Ishikawa (cell line): ENCODE results near the gene FAM120B.

Experiments used
- CEBPB ChIP-seq: IDR thresholded peaks from 2 replicates; pipeline ENCODE4 v1.6.1; 2012
- CREB1 ChIP-seq: IDR thresholded peaks from 2 replicates; pipeline ENCODE4 v1.6.1; 2012; ENCODE audit warnings: low read depth
- EGR1 ChIP-seq: IDR thresholded peaks from 2 replicates; pipeline ENCODE4 v1.6.1; 2012
- EP300 ChIP-seq: IDR thresholded peaks from 2 replicates; pipeline ENCODE4 v1.6.1; 2012; ENCODE audit warnings: borderline replicate concordance
- FOXM1 ChIP-seq: IDR thresholded peaks from 2 replicates; pipeline ENCODE4 v1.6.1; 2012; ENCODE audit warnings: low read depth, borderline replicate concordance
- MAX ChIP-seq: IDR thresholded peaks from 2 replicates; pipeline ENCODE4 v1.6.1; 2012
- NFIC ChIP-seq: IDR thresholded peaks from 2 replicates; pipeline ENCODE4 v1.6.1; 2012
- RAD21 ChIP-seq: IDR thresholded peaks from 2 replicates; pipeline ENCODE4 v1.6.1; 2012; ENCODE audit warnings: low read depth
- REST ChIP-seq: IDR thresholded peaks from 2 replicates; pipeline ENCODE4 v1.6.1; 2012; ENCODE audit warnings: low read depth, mild to moderate bottlenecking
- TAF1 ChIP-seq: IDR thresholded peaks from 2 replicates; pipeline ENCODE4 v1.6.1; 2012; ENCODE audit warnings: low read depth, mild to moderate bottlenecking
- TCF12 ChIP-seq: IDR thresholded peaks from 2 replicates; pipeline ENCODE4 v1.6.1; 2012; ENCODE audit warnings: low read depth
- TEAD4 ChIP-seq: IDR thresholded peaks from 2 replicates; pipeline ENCODE4 v1.6.1; 2012
- USF1 ChIP-seq: IDR thresholded peaks from 2 replicates; pipeline ENCODE4 v1.6.1; 2012
- YY1 ChIP-seq: IDR thresholded peaks from 2 replicates; pipeline ENCODE4 v1.6.1; 2012; ENCODE audit warnings: low read depth
- ZBTB7A ChIP-seq: IDR thresholded peaks from 2 replicates; pipeline ENCODE4 v1.6.1; 2012; ENCODE audit warnings: low read depth

FAM120B gene

DNA sequence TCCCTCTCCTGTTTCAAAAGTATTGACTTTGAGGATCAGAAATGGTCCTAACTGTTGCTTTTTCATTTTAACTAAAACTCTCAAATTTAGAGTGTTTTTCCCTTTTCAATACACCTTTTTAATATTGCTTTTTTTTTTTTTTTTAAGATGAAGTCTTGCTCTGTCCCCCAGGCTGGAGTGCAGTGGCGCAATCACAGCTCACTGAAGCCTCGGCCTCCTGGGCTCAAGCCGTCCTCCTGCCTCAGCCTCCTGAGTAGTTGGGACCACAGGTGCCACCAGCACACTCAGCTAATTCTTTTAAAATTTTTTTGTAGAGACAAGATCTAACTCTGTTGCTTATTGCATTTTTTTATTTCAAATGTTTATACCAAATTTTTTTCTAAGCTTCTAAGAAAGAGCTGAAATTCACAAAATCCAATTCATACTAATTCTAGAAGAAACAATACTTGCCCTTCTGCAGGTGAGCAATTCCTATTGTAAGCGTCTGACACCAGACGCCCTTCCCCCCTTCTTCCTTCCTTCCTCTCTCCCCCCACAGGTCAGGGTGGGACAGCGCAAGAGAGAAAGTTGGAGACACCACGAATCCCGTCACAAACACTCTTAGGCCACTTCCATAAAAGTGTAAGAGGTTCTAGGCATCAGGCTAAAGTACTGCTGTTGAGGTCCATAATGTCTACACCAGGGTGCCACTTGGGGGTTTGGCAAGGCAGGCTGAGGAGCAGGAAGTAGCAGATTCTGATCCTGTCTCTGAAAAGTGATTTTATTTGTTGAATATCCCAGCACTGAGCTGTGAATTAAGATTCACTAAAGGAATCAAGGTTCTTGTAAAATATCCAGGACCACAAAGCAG, 28.4 kb upstream of the FAM120B start:
- no peak for TF ChIP-seq TEAD4
- no peak for TF ChIP-seq MAX
- no peak for TF ChIP-seq REST
- TF ChIP-seq CREB1, result no peak
- TF ChIP-seq TAF1, result no peak
- no peak for TF ChIP-seq NFIC
- no peak for TF ChIP-seq RAD21
- TF ChIP-seq FOXM1, result no peak
- no peak for TF ChIP-seq ZBTB7A
- TF ChIP-seq YY1, result no peak
- TF ChIP-seq EGR1, result no peak
- TF ChIP-seq USF1, result no peak
- no peak for TF ChIP-seq EP300
- no peak for TF ChIP-seq CEBPB
- no peak for TF ChIP-seq TCF12

GRCh38 chr6:170278743-170279094, 27.8 kb upstream of the FAM120B start:
- TF ChIP-seq CEBPB, result no peak
- no peak for TF ChIP-seq TCF12
- no peak for TF ChIP-seq MAX
- no peak for TF ChIP-seq EGR1
- TF ChIP-seq RAD21, result no peak
- no peak for TF ChIP-seq REST
- no peak for TF ChIP-seq TEAD4
- no peak for TF ChIP-seq NFIC
- no peak for TF ChIP-seq CREB1
- no peak for TF ChIP-seq TAF1
- TF ChIP-seq ZBTB7A, result no peak
- no peak for TF ChIP-seq YY1
- no peak for TF ChIP-seq FOXM1

DNA sequence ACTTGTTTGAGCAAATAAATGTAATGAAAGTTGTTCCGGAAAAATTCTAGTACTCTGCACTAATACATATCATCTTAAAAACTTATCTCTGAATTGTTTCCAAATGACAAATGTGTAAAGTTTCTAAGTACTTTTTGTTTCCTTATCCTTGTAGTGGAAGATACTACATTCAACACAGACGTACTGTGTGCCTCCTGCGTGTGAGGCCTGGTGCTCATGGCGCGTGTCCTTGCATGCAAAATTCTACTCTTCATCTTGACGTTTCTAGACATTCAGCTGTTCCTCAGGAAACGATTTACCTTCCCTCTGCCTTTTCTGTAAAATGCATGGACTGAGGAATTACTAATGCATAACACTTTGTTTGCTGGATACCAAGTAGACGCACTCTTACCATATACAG, 27.1 kb upstream of the FAM120B start:
- no peak for TF ChIP-seq TAF1
- TF ChIP-seq CREB1, result no peak
- TF ChIP-seq EGR1, result no peak
- TF ChIP-seq REST, result no peak
- no peak for TF ChIP-seq RAD21
- no peak for TF ChIP-seq MAX
- TF ChIP-seq ZBTB7A, result no peak
- TF ChIP-seq USF1, result no peak
- no peak for TF ChIP-seq YY1
- no peak for TF ChIP-seq EP300
- no peak for TF ChIP-seq CEBPB
- TF ChIP-seq TEAD4, result no peak
- TF ChIP-seq TCF12, result no peak
- no peak for TF ChIP-seq FOXM1
- no peak for TF ChIP-seq NFIC
